Measurements from ENCODE around the gene TNIK.
A peak's percentile ranks its signal among the peaks of the same experiment; 100 is the strongest.

Gene TNIK

GRCh38 chr3:171169443-171169842 is 290.8 kb downstream of the TNIK start:
- TF ChIP-seq, protein P1, sequence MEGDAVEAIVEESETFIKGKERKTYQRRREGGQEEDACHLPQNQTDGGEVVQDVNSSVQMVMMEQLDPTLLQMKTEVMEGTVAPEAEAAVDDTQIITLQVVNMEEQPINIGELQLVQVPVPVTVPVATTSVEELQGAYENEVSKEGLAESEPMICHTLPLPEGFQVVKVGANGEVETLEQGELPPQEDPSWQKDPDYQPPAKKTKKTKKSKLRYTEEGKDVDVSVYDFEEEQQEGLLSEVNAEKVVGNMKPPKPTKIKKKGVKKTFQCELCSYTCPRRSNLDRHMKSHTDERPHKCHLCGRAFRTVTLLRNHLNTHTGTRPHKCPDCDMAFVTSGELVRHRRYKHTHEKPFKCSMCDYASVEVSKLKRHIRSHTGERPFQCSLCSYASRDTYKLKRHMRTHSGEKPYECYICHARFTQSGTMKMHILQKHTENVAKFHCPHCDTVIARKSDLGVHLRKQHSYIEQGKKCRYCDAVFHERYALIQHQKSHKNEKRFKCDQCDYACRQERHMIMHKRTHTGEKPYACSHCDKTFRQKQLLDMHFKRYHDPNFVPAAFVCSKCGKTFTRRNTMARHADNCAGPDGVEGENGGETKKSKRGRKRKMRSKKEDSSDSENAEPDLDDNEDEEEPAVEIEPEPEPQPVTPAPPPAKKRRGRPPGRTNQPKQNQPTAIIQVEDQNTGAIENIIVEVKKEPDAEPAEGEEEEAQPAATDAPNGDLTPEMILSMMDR (conservative IDR thresholded peaks at IDR 0.05): no peak
- no peak for TF ChIP-seq ZFX (IDR thresholded peaks at IDR 0.05)
- no peak overlapping the region for H3K27ac ChIP-seq

- TF ChIP-seq, protein P1 (conservative IDR thresholded peaks at IDR 0.05): no peak; the same call in 1 of the 2 replicates
- no peak for TF ChIP-seq ZFX (IDR thresholded peaks at IDR 0.05)
- H3K27ac ChIP-seq: no peak overlapping the region
Observed at GRCh38 chr3:171168551-171168950, 291.7 kb downstream of the TNIK start.

GRCh38 chr3:171168086-171168485 is 292.1 kb downstream of the TNIK start:
- TF ChIP-seq, protein P1 (conservative IDR thresholded peaks at IDR 0.05): peak; percentile 54
- no peak for TF ChIP-seq ZFX (IDR thresholded peaks at IDR 0.05)
- H3K27ac ChIP-seq: no peak overlapping the region

DNA sequence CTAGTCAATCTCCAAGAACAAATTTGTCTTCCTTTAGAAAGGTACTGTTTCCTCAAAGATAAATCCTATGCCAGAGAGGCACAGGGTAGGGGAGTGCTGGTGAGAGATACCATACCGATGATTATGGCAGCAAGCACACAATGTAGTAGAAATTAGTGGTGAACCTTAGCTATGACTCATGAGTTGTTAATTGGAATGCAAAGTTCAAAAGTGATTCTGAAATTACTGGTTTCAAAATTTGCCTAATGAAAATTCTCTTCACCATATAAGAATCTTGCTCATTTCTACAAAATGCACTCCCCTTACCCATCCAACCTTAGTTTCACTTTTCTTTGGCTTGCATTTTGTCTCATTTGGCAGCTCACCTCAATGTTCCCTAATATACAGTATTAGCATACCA is 294.2 kb downstream of the TNIK start:
- TF ChIP-seq, protein P1 (conservative IDR thresholded peaks at IDR 0.05): no peak
- H3K27ac ChIP-seq: no peak overlapping the region

- no peak overlapping the region for H3K27ac ChIP-seq
- TF ChIP-seq ZFX (IDR thresholded peaks at IDR 0.05): no peak
- TF ChIP-seq, protein P1 (conservative IDR thresholded peaks at IDR 0.05): no peak
Observed at GRCh38 chr3:171165499-171165921, 294.7 kb downstream of the TNIK start.

DNA sequence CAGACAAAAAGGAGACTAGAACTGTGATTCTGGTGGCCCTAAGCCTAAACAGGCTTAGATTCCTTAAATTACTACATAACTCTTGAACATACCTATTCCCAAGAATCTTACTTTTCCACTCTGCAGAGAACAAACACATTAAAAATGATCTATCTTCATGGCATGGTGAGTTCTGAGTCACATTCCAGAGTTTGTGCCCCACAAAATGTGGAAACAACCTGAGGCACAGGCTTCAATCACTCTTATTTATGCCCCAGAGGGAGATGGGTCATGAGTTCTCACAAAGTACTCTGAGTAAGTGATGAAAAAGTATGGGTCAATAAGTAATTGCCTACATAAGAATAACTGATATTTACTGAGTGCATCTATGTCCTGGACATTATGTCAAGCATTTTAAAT is 296.1 kb downstream of the TNIK start:
- no peak for TF ChIP-seq ZFX (IDR thresholded peaks at IDR 0.05)
- TF ChIP-seq, protein P1 (conservative IDR thresholded peaks at IDR 0.05): no peak
- no peak overlapping the region for H3K27ac ChIP-seq

GRCh38 chr3:171163101-171164066 is 296.8 kb downstream of the TNIK start:
- TF ChIP-seq ZFX (IDR thresholded peaks at IDR 0.05): no peak
- TF ChIP-seq, protein P1 (conservative IDR thresholded peaks at IDR 0.05): peak; percentile 92
- no peak overlapping the region for H3K27ac ChIP-seq
